GM11168 (cell line): Measurements from ENCODE around the gene CNTNAP2.

Experiments
- in situ Hi-C: fragments of 300-500 bp; cut with MboI; formaldehyde crosslinking; loops from one replicate; pipeline ENCODE4 v1.12.0; 2022; ENCODE audit warnings: low sequenced_read_pairs; ENCODE audit not compliant: unreplicated experiment

CNTNAP2 gene

GRCh38 chr7:146937836-146938235, 821.2 kb downstream of the CNTNAP2 start:
- in situ Hi-C loops: no loop called here

GRCh38 chr7:146943483-146943882, 826.9 kb downstream of the CNTNAP2 start:
- in situ Hi-C loops: no loop called here

- in situ Hi-C loops: no loop called here
Measured at GRCh38 chr7:146948703-146949102, 832.1 kb downstream of the CNTNAP2 start.

- in situ Hi-C loops: no loop called here
Measured at GRCh38 chr7:146956321-146956720, 839.7 kb downstream of the CNTNAP2 start.

- in situ Hi-C loops: no loop called here
Measured at GRCh38 chr7:146956853-146957252, 840.3 kb downstream of the CNTNAP2 start.

GRCh38 chr7:146960773-146961391, 844.3 kb downstream of the CNTNAP2 start:
- in situ Hi-C loops: no loop called here

- in situ Hi-C loops: no loop called here
Measured at GRCh38 chr7:146961617-146962016, 845.0 kb downstream of the CNTNAP2 start.

GRCh38 chr7:146966274-146966673, 849.7 kb downstream of the CNTNAP2 start:
- in situ Hi-C loops: no loop called here

- in situ Hi-C loops: no loop called here
Measured at GRCh38 chr7:146982482-146982881, 865.9 kb downstream of the CNTNAP2 start.

GRCh38 chr7:146991596-146991995, 875.0 kb downstream of the CNTNAP2 start:
- in situ Hi-C loops: no loop called here

- in situ Hi-C loops: no loop called here
Measured at GRCh38 chr7:146993764-146994163, 877.2 kb downstream of the CNTNAP2 start.

- in situ Hi-C loops: no loop called here
Measured at GRCh38 chr7:147008530-147008929, 891.9 kb downstream of the CNTNAP2 start.

GRCh38 chr7:147012666-147013065, 896.1 kb downstream of the CNTNAP2 start:
- in situ Hi-C loops: no loop called here

- in situ Hi-C loops: no loop called here
Measured at GRCh38 chr7:147013825-147014224, 897.2 kb downstream of the CNTNAP2 start.

GRCh38 chr7:147014286-147014955, 897.8 kb downstream of the CNTNAP2 start:
- in situ Hi-C loops: no loop called here

GRCh38 chr7:147015999-147016398, 899.4 kb downstream of the CNTNAP2 start:
- in situ Hi-C loops: no loop called here

- in situ Hi-C loops: no loop called here
Measured at GRCh38 chr7:147022056-147022455, 905.5 kb downstream of the CNTNAP2 start.

GRCh38 chr7:147023440-147023839, 906.8 kb downstream of the CNTNAP2 start:
- in situ Hi-C loops: no loop called here

GRCh38 chr7:147029953-147030352, 913.4 kb downstream of the CNTNAP2 start:
- in situ Hi-C loops: no loop called here

- in situ Hi-C loops: no loop called here
Measured at GRCh38 chr7:147033641-147034040, 917.0 kb downstream of the CNTNAP2 start.

GRCh38 chr7:147041438-147041837, 924.8 kb downstream of the CNTNAP2 start:
- in situ Hi-C loops: no loop called here

GRCh38 chr7:147044941-147045340, 928.3 kb downstream of the CNTNAP2 start:
- in situ Hi-C loops: no loop called here
